KOPT-K1 (cell line): Measurements from ENCODE around the gene LMX1B.
"Not testable (repeated sequence)": the region's sequence is repeated elsewhere in the genome, so short reads cannot be mapped to it uniquely, and the experiment has no call there.

Experiments used
- H3K27ac ChIP-seq: fragments of 200-600 bp; sonication (generic); 2 replicates; pipeline ENCODE4 v1.5.1; 2016; ENCODE audit warnings: antibody characterized with exemption, mild to moderate bottlenecking, low read depth, low read length; ENCODE audit not compliant: poor library complexity, severe bottlenecking
- H3K36me3 ChIP-seq: fragments of 200-600 bp; sonication (generic); 2 replicates; pipeline ENCODE4 v1.5.1; 2017; ENCODE audit warnings: antibody characterized with exemption, mild to moderate bottlenecking, low read length, moderate library complexity; ENCODE audit not compliant: insufficient read depth
- H3K9me3 ChIP-seq: fragments of 200-600 bp; sonication (generic); 2 replicates; pipeline ENCODE4 v1.5.1; 2017; ENCODE audit warnings: antibody characterized with exemption, low read length, mild to moderate bottlenecking; ENCODE audit not compliant: insufficient read depth, poor library complexity, severe bottlenecking

The LMX1B gene

DNA sequence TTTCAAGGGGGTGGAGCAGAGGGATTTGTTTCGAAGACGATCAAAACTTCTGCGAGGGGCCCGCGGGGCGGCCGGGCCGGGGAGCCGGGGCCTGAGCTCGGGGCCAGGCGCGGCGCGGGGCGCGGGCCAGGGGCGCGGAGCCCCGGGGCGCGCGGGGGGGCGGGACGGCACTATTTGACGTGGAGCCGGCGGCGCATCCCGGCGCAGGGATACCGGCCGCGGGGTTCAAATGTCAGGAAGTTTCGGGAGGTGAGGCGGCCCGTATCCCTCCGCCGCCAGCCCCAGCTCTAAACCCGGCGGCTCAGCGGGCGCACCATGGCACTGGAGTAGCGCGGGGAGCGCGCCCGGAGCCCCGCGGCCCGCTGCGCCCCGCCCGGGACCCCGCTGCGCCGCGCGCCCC is at the start of gene LMX1B:
Gene LMX1B (plus strand): TSS at position 278 of the 400 bp plus-strand sequence. CDS start 522 bp downstream, outside the sequence.
- Histone ChIP-seq H3K36me3 (no peaks in the 10 kb centered on the region), H3K9me3 (no peaks in the 10 kb centered on the region), H3K27ac (no peak within 1 kb of the TSS)

DNA sequence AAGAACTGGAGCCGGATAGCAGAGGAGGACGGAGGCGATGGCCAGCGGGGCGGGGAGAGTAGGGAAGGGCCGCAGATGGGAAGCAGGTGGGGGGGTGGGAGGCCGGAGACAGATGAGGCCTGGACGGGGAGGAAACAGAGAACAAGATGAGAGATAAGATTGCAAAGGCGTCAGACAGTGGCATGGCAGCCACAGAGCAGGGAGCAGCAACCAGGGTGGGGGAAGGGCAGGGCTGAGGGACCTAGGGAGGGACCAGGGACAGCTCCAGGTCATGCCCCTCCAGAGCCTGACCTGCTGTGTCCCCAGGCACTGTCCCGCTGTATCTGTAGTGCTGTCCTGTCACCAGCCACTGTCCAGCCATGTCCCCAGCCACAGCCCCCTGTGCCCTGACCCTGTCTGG is 49.6 kb upstream of the LMX1B start:
- Histone ChIP-seq H3K9me3 (no peaks in the 10 kb centered on the region), H3K36me3 (no peaks in the 10 kb centered on the region), H3K27ac (no peak overlapping the region)

DNA sequence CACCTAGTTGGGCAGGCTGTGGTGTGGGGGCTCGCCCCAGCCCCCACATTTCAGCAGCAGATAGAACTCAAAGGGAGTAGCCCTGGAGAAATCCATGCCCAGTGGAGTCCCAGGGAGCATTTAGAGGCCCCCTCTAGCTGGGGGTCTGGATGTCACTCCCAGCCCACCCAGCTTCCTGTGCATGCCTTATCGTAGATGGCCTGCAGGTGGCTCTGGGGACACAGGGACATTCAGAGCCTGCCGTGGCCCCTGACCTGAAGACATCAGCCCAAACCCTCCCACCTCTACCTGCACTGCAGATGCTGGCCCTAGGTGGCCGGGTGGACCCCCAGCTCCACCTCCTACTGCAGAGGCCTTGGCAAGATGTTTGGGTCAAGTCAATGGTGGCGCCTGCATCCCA is 49.0 kb upstream of the LMX1B start:
- no peaks in the 10 kb centered on the region for H3K36me3 ChIP-seq
- H3K9me3 ChIP-seq: no peaks in the 10 kb centered on the region
- no peak overlapping the region for H3K27ac ChIP-seq

DNA sequence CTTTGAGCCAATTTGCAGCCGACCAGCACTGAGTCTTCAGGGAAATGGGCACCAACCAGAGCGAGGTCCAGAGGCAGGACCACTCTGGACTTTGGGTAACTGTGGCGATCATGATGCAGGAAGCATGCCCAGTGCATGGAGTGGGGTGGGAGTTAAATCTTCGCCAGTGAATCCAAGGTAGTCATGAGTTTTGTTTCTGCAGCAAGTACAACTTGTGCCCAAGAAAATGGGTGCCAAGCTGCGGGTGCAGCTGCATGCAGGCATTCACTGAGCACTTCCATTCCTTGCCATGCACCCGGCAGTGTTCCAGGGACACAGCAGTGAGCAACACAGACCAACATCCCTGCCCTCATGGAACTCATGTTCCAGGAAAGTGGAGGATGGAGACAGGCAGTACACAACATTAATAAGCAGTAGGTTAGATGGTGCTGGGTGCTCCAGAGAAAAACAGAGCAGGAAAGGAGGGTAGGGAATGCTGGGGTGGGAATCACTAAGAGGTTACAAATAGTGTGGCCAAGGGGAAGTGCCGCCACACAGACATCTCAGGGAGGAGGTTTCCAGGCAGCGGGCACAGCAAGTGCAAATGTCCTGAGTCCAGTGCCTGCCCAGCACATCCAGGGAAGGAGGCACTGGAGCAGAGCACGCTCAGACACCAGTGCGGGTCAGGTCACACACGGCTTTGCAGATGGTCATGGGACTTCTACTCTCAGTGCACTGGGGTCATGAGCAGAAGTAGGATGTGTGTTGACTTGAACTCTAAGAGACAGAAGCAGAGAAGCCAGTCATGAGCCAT is 48.2 kb upstream of the LMX1B start:
- no peak overlapping the region for H3K27ac ChIP-seq
- H3K9me3 ChIP-seq: no peaks in the 10 kb centered on the region
- H3K36me3 ChIP-seq: no peaks in the 10 kb centered on the region

DNA sequence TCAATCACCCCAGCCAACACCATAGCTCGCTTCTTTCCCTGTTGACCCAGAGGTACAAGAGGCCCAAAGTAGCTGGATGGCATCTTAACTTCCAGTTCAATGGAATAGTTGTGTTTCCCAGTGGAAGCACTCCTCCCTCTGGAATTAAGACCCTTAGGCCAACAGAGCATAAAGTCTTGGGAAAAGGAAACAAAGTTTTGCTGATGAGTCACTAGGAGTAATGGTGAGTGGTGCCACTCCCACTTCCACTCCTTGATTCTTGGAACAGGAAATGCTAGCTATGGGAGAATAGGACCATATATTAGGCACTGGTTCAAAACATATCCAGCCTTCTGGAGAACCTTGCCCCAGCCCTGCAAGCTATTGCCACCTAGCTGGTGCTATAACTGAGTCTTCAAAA is 44.7 kb upstream of the LMX1B start:
- H3K9me3 ChIP-seq: no peaks in the 10 kb centered on the region
- H3K36me3 ChIP-seq: no peaks in the 10 kb centered on the region
- H3K27ac ChIP-seq: no peak overlapping the region

DNA sequence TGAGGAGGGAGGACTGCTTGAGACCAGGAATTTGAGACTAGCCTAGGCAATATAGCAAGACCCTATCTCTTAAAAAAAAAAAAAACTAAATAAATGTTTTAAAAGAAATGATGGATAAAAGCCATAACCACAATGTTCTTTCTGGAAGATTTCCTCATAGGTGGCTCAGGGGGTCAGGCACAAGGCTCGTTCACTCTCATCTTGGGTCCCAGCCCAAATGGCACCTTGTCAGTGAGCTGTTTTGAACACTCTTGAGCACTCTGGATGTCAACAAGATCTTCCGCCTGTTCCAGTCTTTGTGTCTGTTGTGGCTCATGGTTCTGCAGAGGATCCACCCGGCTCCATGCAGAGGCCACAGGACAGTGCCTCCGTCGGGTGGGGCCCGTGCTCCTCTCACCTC is 35.7 kb upstream of the LMX1B start:
- H3K27ac ChIP-seq: no peak overlapping the region
- H3K9me3 ChIP-seq: no peaks in the 10 kb centered on the region
- H3K36me3 ChIP-seq: no peaks in the 10 kb centered on the region

DNA sequence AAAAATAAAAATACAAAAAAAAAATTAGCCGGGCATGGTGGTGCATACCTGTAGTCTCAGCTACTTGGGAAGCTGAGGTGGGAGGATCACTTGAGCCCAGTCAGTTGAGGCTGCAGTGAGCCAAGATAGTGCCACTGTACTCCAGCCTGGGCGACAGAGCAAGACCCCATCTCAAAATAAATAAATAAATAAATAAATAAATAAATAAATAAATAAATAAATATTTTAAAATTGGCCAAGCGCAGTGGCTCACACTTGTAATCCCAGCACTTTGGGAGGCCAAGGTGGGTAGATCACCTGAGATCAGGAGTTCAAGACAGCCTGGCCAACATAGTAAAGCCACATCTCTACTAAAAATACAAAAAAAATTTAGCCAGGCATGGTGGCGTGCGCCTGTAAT is 33.4 kb upstream of the LMX1B start:
- not testable (repeated sequence) for H3K36me3 ChIP-seq, H3K27ac ChIP-seq, H3K9me3 ChIP-seq

- Histone ChIP-seq H3K27ac (no peak overlapping the region), H3K36me3 (no peaks in the 10 kb centered on the region), H3K9me3 (no peaks in the 10 kb centered on the region)
Measured at GRCh38 chr9:126581893-126582292, 31.8 kb upstream of the LMX1B start.

GRCh38 chr9:126582427-126582826 is 31.3 kb upstream of the LMX1B start:
- Histone ChIP-seq H3K9me3 (no peaks in the 10 kb centered on the region), H3K27ac (no peak overlapping the region), H3K36me3 (no peaks in the 10 kb centered on the region)

GRCh38 chr9:126583144-126583760 is 30.5 kb upstream of the LMX1B start:
- no peaks in the 10 kb centered on the region for H3K36me3 ChIP-seq
- no peaks in the 10 kb centered on the region for H3K9me3 ChIP-seq
- no peak overlapping the region for H3K27ac ChIP-seq

DNA sequence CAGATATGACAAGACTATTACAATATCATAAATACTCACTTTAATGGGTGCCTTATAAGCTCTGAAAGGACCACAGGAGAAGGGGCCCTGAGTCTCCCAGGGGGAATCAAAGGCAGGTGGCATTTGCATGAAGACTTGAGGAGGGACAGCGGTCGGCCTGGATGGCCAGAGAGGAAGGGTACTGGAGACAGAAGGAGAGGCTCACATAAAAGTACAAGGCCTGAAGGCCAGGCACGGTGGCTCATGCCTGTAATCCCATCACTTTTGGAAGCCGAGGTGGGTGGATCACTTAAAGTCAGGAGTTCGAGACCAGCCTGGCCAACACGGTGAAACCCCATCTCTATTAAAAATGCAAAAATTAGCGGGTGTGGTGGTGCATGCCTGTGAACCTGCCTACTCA is 29.1 kb upstream of the LMX1B start:
- Histone ChIP-seq H3K27ac (no peak overlapping the region), H3K9me3 (no peaks in the 10 kb centered on the region), H3K36me3 (no peaks in the 10 kb centered on the region)

GRCh38 chr9:126586236-126586635 is 27.5 kb upstream of the LMX1B start:
- no peak overlapping the region for H3K27ac ChIP-seq
- H3K9me3 ChIP-seq: no peaks in the 10 kb centered on the region
- H3K36me3 ChIP-seq: no peaks in the 10 kb centered on the region

DNA sequence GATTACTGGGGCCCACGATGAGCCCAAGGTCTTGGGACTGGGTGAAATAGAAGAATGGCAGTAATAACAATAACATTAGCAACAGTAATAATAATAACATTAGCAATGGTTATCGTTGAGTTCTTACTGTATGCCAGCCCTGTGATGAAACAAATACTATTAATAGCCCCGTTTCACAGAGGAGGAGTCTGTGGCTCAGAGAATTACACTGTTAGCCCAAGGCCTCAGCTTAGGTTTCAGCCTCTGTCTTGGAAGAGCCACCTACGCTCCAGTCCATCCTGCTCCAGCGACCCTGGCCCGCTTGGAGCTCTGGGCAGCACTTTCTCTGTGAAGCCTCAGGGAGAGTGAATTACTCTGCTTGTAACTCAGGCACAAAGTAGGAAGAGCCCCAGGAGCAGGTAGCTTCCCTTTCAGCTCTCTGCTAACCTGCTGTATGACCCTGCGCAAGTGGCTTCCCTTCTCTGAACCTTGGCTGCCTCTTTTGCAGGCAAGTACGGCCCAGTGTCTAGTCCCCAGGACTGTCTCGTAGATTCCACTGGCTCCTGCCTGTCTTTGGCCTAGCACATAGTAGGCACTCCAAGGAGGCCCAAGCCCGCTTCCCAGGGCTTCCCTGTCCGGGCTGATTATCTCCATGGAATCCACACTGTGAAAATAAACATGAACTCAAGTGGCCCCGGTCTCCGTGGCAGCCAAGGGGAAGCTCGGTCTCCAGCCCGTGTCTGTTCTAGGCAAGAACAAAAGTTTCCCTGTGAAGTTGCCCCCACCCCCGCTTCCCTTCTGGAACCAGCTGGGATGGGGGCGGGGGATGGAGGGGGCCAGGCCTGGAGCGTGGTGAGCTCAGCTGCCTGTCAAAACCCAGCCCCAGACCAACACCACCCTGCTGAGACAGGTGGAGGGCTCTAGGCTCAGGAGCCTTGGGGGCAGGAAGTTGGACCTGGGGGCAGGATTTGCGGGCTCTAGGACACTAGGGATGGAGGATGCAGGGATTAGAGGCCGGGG is 26.2 kb upstream of the LMX1B start:
- Histone ChIP-seq H3K27ac (no peak overlapping the region), H3K9me3 (no peaks in the 10 kb centered on the region), H3K36me3 (no peaks in the 10 kb centered on the region)

DNA sequence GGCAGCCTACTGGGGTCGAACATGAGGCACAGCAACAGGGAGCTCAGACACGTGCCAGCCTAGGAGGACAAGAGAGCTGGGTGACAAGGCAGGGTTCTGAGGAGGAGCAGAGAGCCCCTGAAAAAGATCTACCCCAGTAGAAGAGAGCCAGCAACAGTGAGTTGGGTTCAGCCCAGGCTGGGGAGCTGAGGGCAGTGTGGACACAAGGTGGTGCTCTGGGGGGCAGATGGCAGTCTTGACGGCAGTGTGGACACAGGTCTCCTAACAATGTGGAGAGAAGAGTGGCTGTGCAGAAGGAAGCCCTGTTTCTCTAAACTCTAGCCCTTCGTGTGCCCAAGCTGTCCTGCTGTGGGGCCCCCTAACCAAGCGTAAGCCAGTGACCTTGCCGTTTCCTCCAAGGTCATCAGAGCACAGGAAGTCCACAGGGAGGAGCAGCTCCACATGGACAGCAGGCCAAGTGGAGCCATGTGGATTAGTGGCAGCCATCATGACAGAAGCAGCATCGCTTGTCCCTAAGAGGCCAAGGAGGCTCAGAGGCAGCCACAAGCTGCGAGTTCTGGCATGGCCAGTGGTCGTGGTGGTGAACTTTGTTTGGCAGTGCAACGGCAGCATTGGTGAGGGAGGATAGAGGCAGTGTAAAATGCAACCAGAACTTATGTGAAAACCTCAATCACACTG is 25.1 kb upstream of the LMX1B start:
- Histone ChIP-seq H3K9me3 (no peaks in the 10 kb centered on the region), H3K27ac (no peak overlapping the region), H3K36me3 (no peaks in the 10 kb centered on the region)

- H3K36me3 ChIP-seq: no peaks in the 10 kb centered on the region
- H3K9me3 ChIP-seq: no peaks in the 10 kb centered on the region
- no peak overlapping the region for H3K27ac ChIP-seq
Measured at GRCh38 chr9:126589349-126589748, 24.4 kb upstream of the LMX1B start.
